Activated CD4-positive, alpha-beta T cell treated with anti-CD3 and anti-CD28 coated beads, Interleukin-2, Interleukin-6, amounts not matched to agents 100 ng/mL and 50 ng/mL, durations not matched to agents 16 hours and 8 hours (primary cell): ENCODE measurements around the gene ACLY.
"Not testable (repeated sequence)": the region's sequence is repeated elsewhere in the genome, so short reads cannot be mapped to it uniquely, and the experiment has no call there.

Experiments used
- DNase-seq: peaks from one replicate; pipeline ENCODE4 v3.0.0-alpha.2; 2020

The ACLY gene

GRCh38 chr17:41909088-41909487 lies 9.7 kb downstream of the ACLY start:
- no peak for DNase-seq

GRCh38 chr17:41907633-41908539 lies 10.9 kb downstream of the ACLY start:
- no peak for DNase-seq

GRCh38 chr17:41907185-41907556 lies 11.6 kb downstream of the ACLY start:
- no peak for DNase-seq

GRCh38 chr17:41906465-41907184 lies 12.1 kb downstream of the ACLY start:
- no peak for DNase-seq

- DNase-seq: no peak
These were observed 13.6 kb downstream of the ACLY start for GRCh38 chr17:41905172-41905571.

- DNase-seq: no peak
These were observed 14.4 kb downstream of the ACLY start for GRCh38 chr17:41904242-41904841.

- DNase-seq: no peak
These were observed 17.1 kb downstream of the ACLY start for GRCh38 chr17:41901646-41902045.

GRCh38 chr17:41896726-41897125 lies 22.0 kb downstream of the ACLY start:
- DNase-seq: no peak

GRCh38 chr17:41895617-41896016 lies 23.1 kb downstream of the ACLY start:
- DNase-seq: no peak

GRCh38 chr17:41894791-41895331 lies 23.9 kb downstream of the ACLY start:
- DNase-seq: no peak

- DNase-seq: no peak
These were observed 25.4 kb downstream of the ACLY start for GRCh38 chr17:41893384-41893783.

GRCh38 chr17:41892021-41892376 lies 26.8 kb downstream of the ACLY start:
- no peak for DNase-seq

GRCh38 chr17:41891135-41892020 lies 27.4 kb downstream of the ACLY start:
- no peak for DNase-seq

- no peak for DNase-seq
These were observed 30.3 kb downstream of the ACLY start for GRCh38 chr17:41888332-41888965.

GRCh38 chr17:41885733-41886132 lies 33.0 kb downstream of the ACLY start:
- DNase-seq: no peak

- no peak for DNase-seq
These were observed 36.0 kb downstream of the ACLY start for GRCh38 chr17:41882756-41883155.

- DNase-seq: no peak
These were observed 38.6 kb downstream of the ACLY start for GRCh38 chr17:41880130-41880529.

- not testable (repeated sequence) for DNase-seq
These were observed 44.5 kb downstream of the ACLY start for GRCh38 chr17:41874293-41874670.

- no peak for DNase-seq
These were observed 45.0 kb downstream of the ACLY start for GRCh38 chr17:41873559-41874292.

- DNase-seq: no peak
These were observed 47.0 kb downstream of the ACLY start for GRCh38 chr17:41871789-41872188.

GRCh38 chr17:41870627-41871026 lies 48.1 kb downstream of the ACLY start:
- no peak for DNase-seq
